Measurements from ENCODE around the gene DLG4.

GRCh38 chr17:7241090-7241733, 21.6 kb upstream of the DLG4 start:
- TF ChIP-seq, protein P1, sequence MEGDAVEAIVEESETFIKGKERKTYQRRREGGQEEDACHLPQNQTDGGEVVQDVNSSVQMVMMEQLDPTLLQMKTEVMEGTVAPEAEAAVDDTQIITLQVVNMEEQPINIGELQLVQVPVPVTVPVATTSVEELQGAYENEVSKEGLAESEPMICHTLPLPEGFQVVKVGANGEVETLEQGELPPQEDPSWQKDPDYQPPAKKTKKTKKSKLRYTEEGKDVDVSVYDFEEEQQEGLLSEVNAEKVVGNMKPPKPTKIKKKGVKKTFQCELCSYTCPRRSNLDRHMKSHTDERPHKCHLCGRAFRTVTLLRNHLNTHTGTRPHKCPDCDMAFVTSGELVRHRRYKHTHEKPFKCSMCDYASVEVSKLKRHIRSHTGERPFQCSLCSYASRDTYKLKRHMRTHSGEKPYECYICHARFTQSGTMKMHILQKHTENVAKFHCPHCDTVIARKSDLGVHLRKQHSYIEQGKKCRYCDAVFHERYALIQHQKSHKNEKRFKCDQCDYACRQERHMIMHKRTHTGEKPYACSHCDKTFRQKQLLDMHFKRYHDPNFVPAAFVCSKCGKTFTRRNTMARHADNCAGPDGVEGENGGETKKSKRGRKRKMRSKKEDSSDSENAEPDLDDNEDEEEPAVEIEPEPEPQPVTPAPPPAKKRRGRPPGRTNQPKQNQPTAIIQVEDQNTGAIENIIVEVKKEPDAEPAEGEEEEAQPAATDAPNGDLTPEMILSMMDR (conservative IDR thresholded peaks at IDR 0.05 in 1 of 2, IDR thresholded peaks at IDR 0.05 in 1 of 2; ENCODE audit: extremely low read depth in 1 of 2, insufficient read depth in 1 of 2, low read depth in 1 of 2, low read length in 2 of 2): no peak
- TF ChIP-seq EZH2 (IDR thresholded peaks at IDR 0.05; ENCODE audit: borderline replicate concordance, low read length): no peak

Measured in mammary epithelial cell (primary cell).